ENCODE results near the gene EPHB1.

DNA sequence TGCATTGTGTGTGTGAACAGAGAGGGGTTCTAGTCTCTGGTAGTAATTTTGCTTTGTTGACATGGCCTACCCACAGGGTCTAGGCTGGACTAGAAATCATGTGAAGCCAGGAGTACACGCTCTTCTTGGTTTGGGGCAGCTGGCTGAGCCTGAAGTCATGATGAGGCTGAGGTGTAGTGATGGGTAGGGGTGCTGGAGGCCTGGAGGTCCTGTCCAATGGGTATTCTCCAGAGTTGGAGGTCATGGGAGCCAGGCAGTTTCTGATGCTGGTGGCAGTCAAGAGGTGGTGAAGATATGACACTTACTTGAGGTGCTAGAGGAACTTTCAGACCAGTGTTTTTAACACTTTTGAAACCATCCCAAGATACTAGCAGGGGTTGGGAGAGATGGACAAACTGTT, 18.5 kb upstream of the EPHB1 start:
- no peak for TF ChIP-seq GATA2 (IDR thresholded peaks at IDR 0.05; ENCODE audit: low read depth, low read length)
- no peak for TF ChIP-seq GATA3 (IDR thresholded peaks at IDR 0.05; ENCODE audit: low read depth, low read length)

Data from SH-SY5Y (cell line).